ENCODE results near the gene SZT2.
"Not testable (repeated sequence)": the region's sequence is repeated elsewhere in the genome, so short reads cannot be mapped to it uniquely, and the experiment has no call there.

SZT2 gene

GRCh38 chr1:43481491-43481890 is 91.8 kb downstream of the SZT2 start:
- H3K27ac ChIP-seq (ENCODE audit: low read depth, low read length): no peak overlapping the region
- H3K27me3 ChIP-seq (ENCODE audit: control insufficient read depth in 1 of 2, insufficient read depth in 2 of 2, low read length in 2 of 2): no peaks in the 10 kb centered on the region
- no peaks in the 10 kb centered on the region for H3K36me3 ChIP-seq (ENCODE audit: control insufficient read depth in 1 of 2, insufficient read depth in 2 of 2, low read length in 2 of 2)

DNA sequence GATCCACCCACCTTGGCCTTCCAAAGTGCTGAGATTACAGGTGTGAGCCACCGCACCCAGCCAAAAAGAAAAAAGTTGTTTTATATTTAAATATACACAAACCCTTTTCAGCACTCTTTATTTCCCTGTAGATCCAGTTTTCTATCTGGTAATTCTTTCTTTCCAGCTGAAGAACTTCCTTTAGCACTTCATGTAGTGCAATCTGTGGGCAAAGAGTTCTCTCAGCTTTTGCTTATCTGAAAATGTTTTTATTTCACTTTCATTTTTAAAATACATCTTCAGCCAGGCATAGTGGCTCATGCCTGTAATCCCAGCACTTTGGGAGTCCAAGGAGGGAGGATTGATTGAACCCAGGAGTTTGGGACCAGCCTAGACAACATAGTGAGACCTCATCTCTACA is 92.5 kb downstream of the SZT2 start:
- Histone ChIP-seq H3K9ac (ENCODE audit: low read depth in 1 of 2, low read length in 2 of 2) (no peak overlapping the region), H3K27me3 (ENCODE audit: control insufficient read depth in 1 of 2, insufficient read depth in 2 of 2, low read length in 2 of 2) (no peaks in the 10 kb centered on the region), H3K9me3 (ENCODE audit: control insufficient read depth in 1 of 2, low read length in 2 of 2) (peaks cover 0 to 2% of the 10 kb centered on the region in 2 donors), H3K4me3 (ENCODE audit: low read depth in 1 of 2, low read length in 2 of 2) (no peak overlapping the region), H3K27ac (ENCODE audit: low read depth, low read length) (no peak overlapping the region), H3K36me3 (ENCODE audit: control insufficient read depth in 1 of 2, insufficient read depth in 2 of 2, low read length in 2 of 2) (no peaks in the 10 kb centered on the region), H3K4me1 (ENCODE audit: control insufficient read depth in 1 of 2, insufficient read depth in 2 of 2, low read length in 2 of 2) (no peaks in the 10 kb centered on the region)

More at GRCh38 chr1:43481491-43481890, 91.8 kb downstream of the SZT2 start:
- Histone ChIP-seq H3K4me1 (ENCODE audit: control insufficient read depth in 1 of 2, insufficient read depth in 2 of 2, low read length in 2 of 2) (no peaks in the 10 kb centered on the region), H3K4me3 (ENCODE audit: low read depth in 1 of 2, low read length in 2 of 2) (no peak overlapping the region), H3K9me3 (ENCODE audit: control insufficient read depth in 1 of 2, low read length in 2 of 2) (no peaks in the 10 kb centered on the region), H3K9ac (ENCODE audit: low read depth in 1 of 2, low read length in 2 of 2) (no peak overlapping the region)

DNA sequence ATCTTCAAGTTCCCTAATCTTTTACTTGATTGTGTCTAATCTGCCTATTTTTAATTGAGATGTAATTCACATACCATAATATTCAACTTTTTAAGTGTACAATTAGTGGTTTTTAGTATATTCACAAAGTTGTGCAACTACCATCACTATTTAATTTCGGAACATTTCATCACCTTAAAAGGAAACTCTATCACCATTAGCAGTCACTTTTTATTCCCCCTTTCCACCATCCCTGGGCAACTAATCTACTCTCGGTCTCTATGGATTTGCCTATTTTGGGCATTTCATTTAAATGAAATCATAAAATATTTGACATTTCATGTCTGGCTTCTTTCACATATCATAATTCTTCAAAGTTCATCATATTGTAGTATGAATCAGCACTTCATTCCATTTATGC is 94.7 kb downstream of the SZT2 start:
- Histone ChIP-seq H3K9me3 (ENCODE audit: control insufficient read depth in 1 of 2, low read length in 2 of 2) (peaks cover 6 to 10% of the 10 kb centered on the region in 2 donors), H3K4me3 (ENCODE audit: low read depth in 1 of 2, low read length in 2 of 2) (no peak overlapping the region), H3K9ac (ENCODE audit: low read depth in 1 of 2, low read length in 2 of 2) (no peak overlapping the region), H3K36me3 (ENCODE audit: control insufficient read depth in 1 of 2, insufficient read depth in 2 of 2, low read length in 2 of 2) (no peaks in the 10 kb centered on the region), H3K4me1 (ENCODE audit: control insufficient read depth in 1 of 2, insufficient read depth in 2 of 2, low read length in 2 of 2) (no peaks in the 10 kb centered on the region), H3K27me3 (ENCODE audit: control insufficient read depth in 1 of 2, insufficient read depth in 2 of 2, low read length in 2 of 2) (no peaks in the 10 kb centered on the region), H3K27ac (ENCODE audit: low read depth, low read length) (no peak overlapping the region)

- Histone ChIP-seq H3K4me3 (ENCODE audit: low read depth in 1 of 2, low read length in 2 of 2) (no peak overlapping the region), H3K9ac (ENCODE audit: low read depth in 1 of 2, low read length in 2 of 2) (no peak overlapping the region), H3K27me3 (ENCODE audit: control insufficient read depth in 1 of 2, insufficient read depth in 2 of 2, low read length in 2 of 2) (no peaks in the 10 kb centered on the region), H3K36me3 (ENCODE audit: control insufficient read depth in 1 of 2, insufficient read depth in 2 of 2, low read length in 2 of 2) (no peaks in the 10 kb centered on the region), H3K9me3 (ENCODE audit: control insufficient read depth in 1 of 2, low read length in 2 of 2) (peaks cover 6 to 10% of the 10 kb centered on the region in 2 donors), H3K4me1 (ENCODE audit: control insufficient read depth in 1 of 2, insufficient read depth in 2 of 2, low read length in 2 of 2) (no peaks in the 10 kb centered on the region), H3K27ac (ENCODE audit: low read depth, low read length) (no peak overlapping the region)
Observed at GRCh38 chr1:43488165-43488564, 98.5 kb downstream of the SZT2 start.

- Histone ChIP-seq H3K9ac (ENCODE audit: low read depth in 1 of 2, low read length in 2 of 2) (no peak overlapping the region), H3K4me3 (ENCODE audit: low read depth in 1 of 2, low read length in 2 of 2) (no peak overlapping the region), H3K9me3 (ENCODE audit: control insufficient read depth in 1 of 2, low read length in 2 of 2) (peaks cover 6 to 10% of the 10 kb centered on the region in 2 donors), H3K27ac (ENCODE audit: low read depth, low read length) (no peak overlapping the region), H3K27me3 (ENCODE audit: control insufficient read depth in 1 of 2, insufficient read depth in 2 of 2, low read length in 2 of 2) (no peaks in the 10 kb centered on the region), H3K4me1 (ENCODE audit: control insufficient read depth in 1 of 2, insufficient read depth in 2 of 2, low read length in 2 of 2) (no peaks in the 10 kb centered on the region), H3K36me3 (ENCODE audit: control insufficient read depth in 1 of 2, insufficient read depth in 2 of 2, low read length in 2 of 2) (no peaks in the 10 kb centered on the region)
Observed at GRCh38 chr1:43491061-43491460, 101.4 kb downstream of the SZT2 start.

DNA sequence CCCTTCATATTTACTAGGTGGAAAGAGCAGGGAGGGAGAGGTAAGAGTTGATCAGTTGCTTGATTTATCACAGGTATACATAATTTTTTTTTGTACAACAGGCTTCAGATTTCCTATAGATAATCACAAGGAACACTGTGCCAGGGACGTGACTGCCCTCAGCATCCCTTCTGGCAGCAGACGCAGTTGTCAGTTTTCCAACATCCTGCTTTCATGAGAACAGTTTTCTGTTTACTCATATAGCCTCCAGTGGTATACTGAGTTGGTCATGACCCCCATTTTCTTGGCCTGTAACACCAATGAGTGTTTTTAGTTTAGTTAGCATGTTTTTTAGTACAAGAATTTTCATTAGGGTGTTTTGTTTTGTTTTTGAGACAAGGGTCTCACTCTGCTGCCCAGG is 103.1 kb downstream of the SZT2 start:
- H3K9me3 ChIP-seq (ENCODE audit: control insufficient read depth in 1 of 2, low read length in 2 of 2): peaks cover 6% of the 10 kb centered on the region in 2 donors
- no peak overlapping the region for H3K27ac ChIP-seq (ENCODE audit: low read depth, low read length)
- no peaks in the 10 kb centered on the region for H3K4me1 ChIP-seq (ENCODE audit: control insufficient read depth in 1 of 2, insufficient read depth in 2 of 2, low read length in 2 of 2)
- H3K4me3 ChIP-seq (ENCODE audit: low read depth in 1 of 2, low read length in 2 of 2): no peak overlapping the region
- H3K36me3 ChIP-seq (ENCODE audit: control insufficient read depth in 1 of 2, insufficient read depth in 2 of 2, low read length in 2 of 2): no peaks in the 10 kb centered on the region
- no peaks in the 10 kb centered on the region for H3K27me3 ChIP-seq (ENCODE audit: control insufficient read depth in 1 of 2, insufficient read depth in 2 of 2, low read length in 2 of 2)
- H3K9ac ChIP-seq (ENCODE audit: low read depth in 1 of 2, low read length in 2 of 2): no peak overlapping the region

DNA sequence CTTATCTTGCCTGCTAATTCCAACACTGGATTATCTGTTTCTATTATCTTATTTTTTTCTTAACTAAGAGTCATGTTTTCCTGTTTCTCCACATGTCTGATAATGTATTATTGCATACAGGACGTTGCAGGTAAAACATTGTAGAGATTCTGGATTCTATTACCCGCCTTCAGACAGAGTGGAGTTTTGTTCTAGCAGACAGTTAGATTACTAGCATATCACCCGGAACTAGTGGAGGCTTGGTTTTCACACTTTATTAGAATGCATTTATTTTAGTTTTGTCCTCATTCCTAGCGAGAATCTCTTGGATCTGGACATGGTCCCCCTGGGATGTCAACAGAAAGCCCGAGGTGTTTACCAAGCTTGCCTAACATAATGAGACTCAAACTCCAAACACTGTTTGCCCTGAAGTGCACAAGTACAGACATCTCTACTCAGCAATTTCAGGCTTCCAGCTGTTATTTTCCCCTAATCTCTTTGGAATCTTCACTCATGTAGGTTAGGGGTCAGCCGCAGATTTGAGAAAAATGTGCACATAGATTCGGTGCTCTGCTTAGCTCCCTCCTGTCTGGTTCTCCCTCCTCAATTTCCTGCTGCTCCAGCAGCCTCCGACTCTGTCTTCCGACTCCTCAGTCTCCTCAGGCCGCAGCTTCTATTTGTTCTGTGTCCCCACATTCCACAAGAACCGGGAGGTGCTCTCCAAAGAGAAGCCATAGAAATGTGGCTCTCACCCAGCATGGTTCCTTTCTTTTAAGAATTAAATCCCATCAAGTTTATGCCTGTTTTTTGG is 104.2 kb downstream of the SZT2 start:
- Histone ChIP-seq H3K9me3 (ENCODE audit: control insufficient read depth in 1 of 2, low read length in 2 of 2) (no peaks in the 10 kb centered on the region), H3K36me3 (ENCODE audit: control insufficient read depth in 1 of 2, insufficient read depth in 2 of 2, low read length in 2 of 2) (no peaks in the 10 kb centered on the region), H3K27me3 (ENCODE audit: control insufficient read depth in 1 of 2, insufficient read depth in 2 of 2, low read length in 2 of 2) (no peaks in the 10 kb centered on the region), H3K27ac (ENCODE audit: low read depth, low read length) (no peak overlapping the region), H3K4me3 (ENCODE audit: low read depth in 1 of 2, low read length in 2 of 2) (no peak overlapping the region), H3K4me1 (ENCODE audit: control insufficient read depth in 1 of 2, insufficient read depth in 2 of 2, low read length in 2 of 2) (no peaks in the 10 kb centered on the region), H3K9ac (ENCODE audit: low read depth in 1 of 2, low read length in 2 of 2) (no peak overlapping the region)

GRCh38 chr1:43495204-43495603 is 105.5 kb downstream of the SZT2 start:
- Histone ChIP-seq H3K4me1 (ENCODE audit: control insufficient read depth in 1 of 2, insufficient read depth in 2 of 2, low read length in 2 of 2) (no peaks in the 10 kb centered on the region), H3K27ac (ENCODE audit: low read depth, low read length) (no peak overlapping the region), H3K36me3 (ENCODE audit: control insufficient read depth in 1 of 2, insufficient read depth in 2 of 2, low read length in 2 of 2) (no peaks in the 10 kb centered on the region), H3K27me3 (ENCODE audit: control insufficient read depth in 1 of 2, insufficient read depth in 2 of 2, low read length in 2 of 2) (no peaks in the 10 kb centered on the region), H3K9ac (ENCODE audit: low read depth in 1 of 2, low read length in 2 of 2) (no peak overlapping the region), H3K9me3 (ENCODE audit: control insufficient read depth in 1 of 2, low read length in 2 of 2) (no peaks in the 10 kb centered on the region), H3K4me3 (ENCODE audit: low read depth in 1 of 2, low read length in 2 of 2) (no peak overlapping the region)

DNA sequence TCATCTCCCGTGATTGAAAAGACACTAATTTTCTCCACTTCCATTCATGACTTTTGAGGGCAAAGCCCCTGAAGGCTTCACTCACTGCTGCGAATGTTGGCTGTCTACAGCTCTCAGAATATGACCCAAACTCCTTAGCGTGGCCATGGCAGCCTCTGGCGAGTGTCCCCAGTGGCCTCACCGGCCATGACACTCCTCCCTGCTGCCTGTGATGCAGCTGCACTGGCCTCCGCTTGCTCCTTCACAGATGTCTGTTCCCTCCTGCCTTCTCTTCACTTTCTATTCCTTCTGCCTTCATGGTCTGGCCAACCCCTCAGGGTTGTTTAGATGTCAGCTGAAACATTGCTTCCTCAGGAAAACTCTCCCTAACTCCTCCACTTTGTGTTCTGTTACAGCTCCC is 110.2 kb downstream of the SZT2 start:
- no peak overlapping the region for H3K9ac ChIP-seq (ENCODE audit: low read depth in 1 of 2, low read length in 2 of 2)
- H3K27me3 ChIP-seq (ENCODE audit: control insufficient read depth in 1 of 2, insufficient read depth in 2 of 2, low read length in 2 of 2): no peaks in the 10 kb centered on the region
- no peaks in the 10 kb centered on the region for H3K4me1 ChIP-seq (ENCODE audit: control insufficient read depth in 1 of 2, insufficient read depth in 2 of 2, low read length in 2 of 2)
- H3K36me3 ChIP-seq (ENCODE audit: control insufficient read depth in 1 of 2, insufficient read depth in 2 of 2, low read length in 2 of 2): no peaks in the 10 kb centered on the region
- no peak overlapping the region for H3K4me3 ChIP-seq (ENCODE audit: low read depth in 1 of 2, low read length in 2 of 2)
- H3K9me3 ChIP-seq (ENCODE audit: control insufficient read depth in 1 of 2, low read length in 2 of 2): no peaks in the 10 kb centered on the region
- no peak overlapping the region for H3K27ac ChIP-seq (ENCODE audit: low read depth, low read length)

DNA sequence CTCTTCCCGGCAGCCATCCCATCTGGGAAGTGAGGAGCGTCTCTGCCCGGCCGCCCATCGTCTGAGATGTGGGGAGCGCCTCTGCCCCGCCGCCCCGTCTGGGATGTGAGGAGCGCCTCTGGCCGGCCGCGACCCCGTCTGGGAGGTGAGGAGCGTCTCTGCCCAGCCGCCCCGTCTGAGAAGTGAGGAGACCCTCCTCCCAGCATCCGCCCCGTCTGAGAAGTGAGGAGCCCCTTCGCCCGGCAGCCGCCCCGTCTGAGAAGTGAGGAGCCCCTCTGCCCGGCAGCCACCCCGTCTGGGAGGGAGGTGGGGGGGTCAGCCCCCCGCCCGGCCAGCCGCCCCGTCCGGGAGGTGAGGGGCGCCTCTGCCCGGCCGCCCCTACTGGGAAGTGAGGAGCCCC is 112.1 kb downstream of the SZT2 start:
- H3K27me3 ChIP-seq (ENCODE audit: control insufficient read depth in 1 of 2, insufficient read depth in 2 of 2, low read length in 2 of 2); H3K4me3 ChIP-seq (ENCODE audit: low read depth in 1 of 2, low read length in 2 of 2); H3K9me3 ChIP-seq (ENCODE audit: control insufficient read depth in 1 of 2, low read length in 2 of 2); H3K9ac ChIP-seq (ENCODE audit: low read depth in 1 of 2, low read length in 2 of 2); H3K27ac ChIP-seq (ENCODE audit: low read depth, low read length); H3K36me3 ChIP-seq (ENCODE audit: control insufficient read depth in 1 of 2, insufficient read depth in 2 of 2, low read length in 2 of 2); H3K4me1 ChIP-seq (ENCODE audit: control insufficient read depth in 1 of 2, insufficient read depth in 2 of 2, low read length in 2 of 2): not testable (repeated sequence)
